GM18498 (cell line): ENCODE measurements around the gene TMEM132E.

Source experiments
- ATAC-seq: cut with Tn5 transposase; IDR thresholded peaks from one replicate; pipeline ENCODE4 v1.9.1; 2021; ENCODE audit warnings: mild to moderate bottlenecking, moderate library complexity; ENCODE audit not compliant: unreplicated experiment

The TMEM132E gene

GRCh38 chr17:34598161-34598776, 18.9 kb downstream of the TMEM132E start:
- ATAC-seq = no peak

GRCh38 chr17:34601416-34601815, 22.0 kb downstream of the TMEM132E start:
- ATAC-seq = no peak

GRCh38 chr17:34603974-34604373, 24.6 kb downstream of the TMEM132E start:
- no peak for ATAC-seq

- no peak for ATAC-seq
Observed at GRCh38 chr17:34606763-34607162, 27.4 kb downstream of the TMEM132E start.

GRCh38 chr17:34607917-34608316, 28.5 kb downstream of the TMEM132E start:
- ATAC-seq = no peak

GRCh38 chr17:34609210-34609609, 29.8 kb downstream of the TMEM132E start:
- no peak for ATAC-seq

- ATAC-seq = no peak
Observed at GRCh38 chr17:34610039-34610438, 30.7 kb downstream of the TMEM132E start.

- ATAC-seq = no peak
Observed at GRCh38 chr17:34610506-34610905, 31.1 kb downstream of the TMEM132E start.

- ATAC-seq = no peak
Observed at GRCh38 chr17:34613064-34614019, 34.0 kb downstream of the TMEM132E start.

GRCh38 chr17:34614698-34615097, 35.3 kb downstream of the TMEM132E start:
- no peak for ATAC-seq

GRCh38 chr17:34615326-34615725, 35.9 kb downstream of the TMEM132E start:
- no peak for ATAC-seq

GRCh38 chr17:34616148-34616547, 36.8 kb downstream of the TMEM132E start:
- ATAC-seq = no peak

- ATAC-seq = no peak
Observed at GRCh38 chr17:34617398-34617797, 38.0 kb downstream of the TMEM132E start.

- no peak for ATAC-seq
Observed at GRCh38 chr17:34619687-34620217, 40.4 kb downstream of the TMEM132E start.

GRCh38 chr17:34620458-34620857, 41.1 kb downstream of the TMEM132E start:
- no peak for ATAC-seq

GRCh38 chr17:34622862-34623623, 43.7 kb downstream of the TMEM132E start:
- no peak for ATAC-seq

GRCh38 chr17:34623856-34624766, 44.7 kb downstream of the TMEM132E start:
- ATAC-seq = no peak

GRCh38 chr17:34624767-34625383, 45.5 kb downstream of the TMEM132E start:
- no peak for ATAC-seq

- ATAC-seq = no peak
Observed at GRCh38 chr17:34626121-34626681, 46.8 kb downstream of the TMEM132E start.
